Germinal center (tissue), 1 donor: Measurements from ENCODE around the gene IGLL1.
"Not testable (repeated sequence)": the region's sequence is repeated elsewhere in the genome, so short reads cannot be mapped to it uniquely, and the experiment has no call there.

Experiments used
- DNase-seq: peaks from one replicate; pipeline ENCODE4 v3.0.0; 2012; ENCODE audit warnings: mixed read lengths, low spot score

The IGLL1 gene

DNA sequence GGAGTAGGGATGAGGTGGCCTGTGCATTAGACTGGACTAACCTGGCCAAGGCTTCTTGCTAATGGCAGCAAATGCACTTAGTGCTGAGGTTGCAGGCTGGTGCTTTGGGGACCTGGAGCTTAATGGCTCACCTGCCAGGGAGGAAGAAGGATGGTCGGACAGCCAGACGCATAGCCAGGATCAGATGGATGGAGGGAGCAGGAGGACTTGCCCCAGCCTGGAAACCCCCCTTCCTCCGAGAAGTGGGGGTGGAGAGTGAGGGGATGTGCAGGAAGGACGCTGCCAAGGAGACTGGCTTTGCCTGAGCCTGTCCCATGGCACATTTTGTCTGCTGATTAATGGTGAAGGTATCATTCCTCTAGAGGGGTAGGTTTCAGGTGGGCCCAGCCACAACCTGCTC is 17.9 kb downstream of the IGLL1 start:
- no peak for DNase-seq

DNA sequence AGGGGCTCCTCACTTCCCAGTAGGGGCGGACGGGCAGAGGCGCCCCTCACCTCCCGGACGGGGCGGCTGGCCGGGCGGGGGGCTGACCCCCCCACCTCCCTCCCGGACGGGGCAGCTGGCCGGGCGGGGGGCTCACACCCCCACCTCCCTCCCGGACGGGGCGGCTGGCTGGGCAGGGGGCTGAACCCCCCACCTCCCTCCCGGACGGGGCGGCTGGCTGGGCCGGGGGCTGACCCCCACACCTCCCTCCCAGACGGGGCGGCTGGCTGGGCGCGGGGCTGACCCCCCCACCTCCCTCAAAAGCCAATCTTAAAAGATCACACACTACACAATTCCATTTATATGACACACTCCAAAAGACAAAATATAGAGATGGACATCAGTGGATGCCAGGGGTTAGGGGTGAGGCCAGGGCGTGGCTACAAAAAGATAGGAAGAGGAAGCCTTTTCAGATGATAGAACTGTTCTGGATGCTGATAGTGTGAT is 19.0 kb downstream of the IGLL1 start:
- not testable (repeated sequence) for DNase-seq

DNA sequence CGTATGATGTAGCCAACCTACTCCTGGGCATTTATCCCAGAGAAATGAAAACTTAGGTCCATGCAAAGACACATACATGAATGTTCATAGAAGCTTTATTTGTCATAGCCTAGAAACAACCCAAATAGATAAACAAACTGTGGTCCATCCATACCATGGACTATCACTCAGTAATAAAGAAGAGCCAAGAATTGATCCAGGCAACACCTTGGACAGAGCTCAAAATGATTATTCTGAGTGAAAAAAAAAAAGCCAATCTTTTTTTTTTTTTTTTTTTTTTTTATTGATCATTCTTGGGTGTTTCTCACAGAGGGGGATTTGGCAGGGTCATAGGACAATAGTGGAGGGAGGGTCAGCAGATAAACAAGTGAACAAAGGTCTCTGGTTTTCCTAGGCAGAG is 19.9 kb downstream of the IGLL1 start:
- DNase-seq, result not testable (repeated sequence)

DNA sequence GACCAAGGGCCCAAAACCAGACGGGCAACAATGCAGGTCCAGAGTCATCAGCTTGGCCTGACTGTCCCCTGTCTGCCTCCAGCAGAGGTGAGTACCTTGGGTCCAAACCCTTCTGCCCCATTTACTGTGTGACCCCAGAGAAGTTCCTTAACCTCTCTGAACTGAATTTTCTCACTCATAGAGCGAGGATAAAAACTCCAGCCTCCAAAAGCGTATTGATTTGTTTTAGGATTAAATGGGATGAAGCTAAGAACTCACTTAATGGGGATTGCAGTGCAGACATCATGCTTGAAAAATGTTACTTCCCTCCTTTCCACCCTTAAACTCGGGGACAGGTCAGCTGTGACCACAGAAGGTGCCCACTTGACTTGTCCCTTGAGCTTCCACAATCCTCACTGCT is 22.6 kb downstream of the IGLL1 start:
- DNase-seq, result no peak

DNA sequence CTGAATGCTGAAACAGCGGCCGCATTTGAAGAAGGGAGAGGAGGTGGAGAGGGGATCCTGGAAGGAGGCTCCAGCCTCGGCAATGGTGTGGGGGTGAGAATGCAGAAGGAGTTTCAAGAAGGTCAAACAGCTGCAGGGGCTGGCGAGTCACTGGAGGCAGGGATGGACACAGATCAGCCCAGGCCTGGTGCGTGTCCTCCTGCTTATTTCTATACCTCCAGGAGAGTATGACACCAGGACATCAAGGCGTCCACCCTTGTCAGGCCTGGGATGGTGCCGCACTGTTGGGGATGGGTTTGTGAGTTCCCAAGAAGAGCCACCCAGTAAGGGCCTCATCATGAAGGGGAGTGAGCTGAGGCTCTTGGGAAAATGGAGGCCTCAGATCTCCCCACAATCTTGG is 23.1 kb downstream of the IGLL1 start:
- no peak for DNase-seq

DNA sequence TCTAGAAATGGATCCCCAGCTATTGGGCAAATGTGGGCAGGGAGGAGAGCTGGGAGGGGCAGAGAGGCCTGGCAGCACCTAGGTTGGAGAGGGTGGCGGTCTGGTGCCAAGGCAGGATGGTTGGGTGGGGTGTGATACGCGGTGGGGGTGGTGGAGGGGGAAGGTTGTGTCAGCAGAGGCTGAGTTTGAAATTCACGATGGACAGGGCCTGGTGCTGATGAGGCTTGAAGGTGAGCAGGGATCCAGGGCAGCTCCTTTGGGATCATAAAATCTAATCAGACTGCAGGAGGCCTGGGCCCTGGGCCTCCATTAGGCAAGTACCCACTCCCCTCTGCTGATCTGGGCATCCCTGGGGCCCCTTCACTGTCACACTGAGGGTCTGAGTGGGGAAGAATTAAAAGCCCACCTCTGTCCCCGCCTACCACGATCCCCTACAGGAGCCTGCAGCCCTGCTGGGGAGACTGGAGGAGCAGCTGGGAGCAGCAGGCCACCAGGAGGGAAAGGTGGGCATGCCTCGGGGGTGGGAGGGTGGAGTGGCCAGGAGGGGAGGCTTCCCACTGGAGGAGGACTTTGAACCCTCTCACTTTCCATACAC is 24.0 kb downstream of the IGLL1 start:
- no peak for DNase-seq

DNA sequence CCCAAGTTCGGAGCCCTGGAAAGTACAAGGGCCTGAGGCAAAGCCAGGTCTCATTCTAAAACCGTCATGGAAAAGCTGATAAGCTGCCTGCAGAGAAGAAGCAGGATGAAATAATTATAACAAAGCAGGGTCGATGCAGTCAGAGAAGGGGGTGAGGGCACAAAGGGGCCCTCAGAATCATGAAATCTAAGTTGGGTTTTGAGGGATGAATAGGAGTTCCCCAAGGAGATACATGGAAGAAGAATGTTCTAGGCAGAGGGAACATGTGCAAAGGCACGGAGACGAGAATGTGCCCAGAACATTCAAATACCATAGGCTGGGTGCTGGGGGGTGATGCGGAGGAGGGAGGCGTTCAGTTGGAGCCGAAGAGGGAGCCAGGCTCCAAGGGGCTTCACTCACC is 25.0 kb downstream of the IGLL1 start:
- no peak for DNase-seq

DNA sequence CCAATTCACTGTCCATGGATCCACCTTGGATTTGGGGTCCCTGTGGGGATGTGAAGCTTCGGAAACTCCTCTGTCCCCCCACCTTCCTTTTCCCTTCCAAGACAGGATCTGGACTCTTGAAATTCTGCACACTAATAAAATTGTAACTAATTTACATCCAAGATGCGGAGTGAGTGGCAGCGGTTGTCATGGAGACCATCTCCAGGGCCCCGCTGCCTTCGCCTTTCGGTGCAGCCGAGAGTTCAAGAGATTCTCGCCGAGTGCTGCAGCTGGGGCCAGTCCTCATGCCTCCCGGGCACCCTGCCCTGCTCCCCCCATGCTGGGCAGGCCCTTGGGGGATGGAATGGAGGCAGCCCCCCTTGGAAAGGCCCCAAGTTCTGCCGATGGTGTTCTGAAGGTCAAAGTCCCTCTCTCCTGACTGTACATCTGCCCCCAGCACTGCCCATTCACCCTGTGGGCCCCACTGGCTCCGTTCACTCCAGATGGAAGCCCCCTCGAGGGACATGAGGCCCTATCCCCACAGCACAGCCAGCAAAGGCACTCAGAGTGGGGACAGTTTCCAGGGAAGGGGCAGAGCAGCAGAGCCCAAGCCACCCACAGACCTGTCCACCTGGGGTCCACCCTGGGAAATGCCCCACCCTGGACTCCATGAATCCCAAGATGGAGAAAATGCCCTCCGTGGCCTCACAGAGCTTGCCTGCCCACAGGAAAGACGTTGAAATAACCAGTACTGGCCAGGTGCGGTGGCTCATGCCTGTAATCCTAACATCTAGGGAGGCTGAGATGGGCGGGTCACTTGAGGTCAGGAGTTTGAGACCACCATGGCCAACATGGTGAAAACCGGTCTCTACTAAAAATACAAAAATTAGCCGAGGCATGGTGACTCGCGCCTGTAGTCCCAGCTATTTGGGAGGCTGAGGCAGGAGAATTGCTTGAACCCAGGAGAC is 25.9 kb downstream of the IGLL1 start:
- no peak for DNase-seq

DNA sequence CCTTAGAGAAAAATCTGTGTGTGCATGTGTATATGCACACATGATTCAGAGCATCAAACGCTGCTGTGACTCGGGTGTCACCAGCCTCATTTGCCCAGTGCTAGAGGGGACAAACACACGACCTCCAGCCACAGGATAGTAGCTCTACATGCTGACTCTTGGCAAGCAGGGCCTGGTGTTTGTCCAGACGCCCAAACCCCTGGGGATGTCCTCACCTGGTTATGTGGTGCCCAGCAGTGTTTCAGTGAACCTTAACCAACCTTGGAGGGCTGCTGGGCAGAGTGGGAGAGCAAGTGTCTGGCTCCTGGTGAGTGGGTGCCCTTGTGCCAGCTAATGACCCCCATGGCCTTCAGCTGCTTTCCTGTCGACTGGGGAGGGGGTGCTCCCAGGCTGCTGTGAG is 26.7 kb downstream of the IGLL1 start:
- no peak for DNase-seq

DNA sequence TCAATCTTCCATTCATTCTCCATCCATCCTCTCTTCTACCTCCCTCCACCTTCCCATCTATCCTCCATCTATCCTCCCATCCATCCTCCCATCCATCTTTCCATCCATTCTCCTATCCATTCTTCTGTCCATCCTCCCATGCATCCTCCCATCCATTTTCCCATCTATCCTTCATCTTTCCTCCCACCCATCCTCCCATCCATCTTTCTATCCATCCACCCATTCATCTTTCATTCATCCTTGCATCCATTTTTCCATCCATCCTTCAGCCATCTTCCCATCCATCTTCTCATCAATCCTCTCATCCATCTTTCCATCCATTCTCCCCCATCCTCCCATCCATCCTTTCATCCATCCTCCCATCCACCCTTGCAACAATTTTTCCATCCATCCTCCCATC is 27.5 kb downstream of the IGLL1 start:
- DNase-seq, result no peak

DNA sequence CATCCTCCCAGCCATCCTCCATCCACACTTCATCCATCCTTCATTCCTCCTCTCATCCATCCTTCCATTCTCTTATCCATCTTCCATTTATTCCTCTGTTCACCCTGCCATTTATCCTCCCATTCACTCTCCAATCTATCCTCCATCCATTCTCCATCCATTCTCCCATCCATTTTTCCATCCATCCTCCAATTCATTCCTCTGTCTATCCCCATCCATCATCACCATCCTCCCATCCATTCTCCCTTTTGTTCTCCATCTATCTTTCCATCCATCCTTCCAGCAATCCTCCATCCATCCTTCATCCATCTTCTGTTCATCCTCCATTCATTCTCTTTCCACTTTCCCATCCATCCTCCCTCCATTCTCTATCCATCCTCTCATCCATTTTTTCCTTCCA is 28.7 kb downstream of the IGLL1 start:
- no peak for DNase-seq

DNA sequence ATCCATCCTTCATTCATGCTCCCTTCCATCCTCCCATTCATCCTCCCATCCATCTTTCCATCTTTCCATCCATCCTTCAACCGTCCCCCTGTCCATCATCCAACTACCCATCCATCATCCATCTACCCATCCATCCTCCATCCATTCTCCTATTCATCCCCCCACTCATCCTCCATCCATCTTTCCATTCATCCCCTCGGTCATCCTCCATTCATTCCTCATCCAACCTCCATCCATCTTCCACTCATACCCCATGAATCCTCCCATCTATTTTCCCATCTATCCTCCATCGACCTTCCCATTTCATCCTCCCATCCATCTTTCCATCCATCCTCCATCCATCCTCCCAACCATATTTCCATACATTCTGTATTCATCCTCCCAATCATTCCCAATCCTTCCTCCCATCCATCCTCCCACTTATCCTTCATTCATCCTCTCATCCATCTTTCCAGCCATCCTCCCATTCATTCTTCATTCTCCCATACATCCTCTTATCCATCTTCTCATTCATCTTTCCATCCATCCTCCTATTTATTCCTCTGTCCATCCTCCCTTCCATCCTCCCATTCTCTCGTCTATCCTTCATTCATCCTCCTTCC is 29.9 kb downstream of the IGLL1 start:
- no peak for DNase-seq

DNA sequence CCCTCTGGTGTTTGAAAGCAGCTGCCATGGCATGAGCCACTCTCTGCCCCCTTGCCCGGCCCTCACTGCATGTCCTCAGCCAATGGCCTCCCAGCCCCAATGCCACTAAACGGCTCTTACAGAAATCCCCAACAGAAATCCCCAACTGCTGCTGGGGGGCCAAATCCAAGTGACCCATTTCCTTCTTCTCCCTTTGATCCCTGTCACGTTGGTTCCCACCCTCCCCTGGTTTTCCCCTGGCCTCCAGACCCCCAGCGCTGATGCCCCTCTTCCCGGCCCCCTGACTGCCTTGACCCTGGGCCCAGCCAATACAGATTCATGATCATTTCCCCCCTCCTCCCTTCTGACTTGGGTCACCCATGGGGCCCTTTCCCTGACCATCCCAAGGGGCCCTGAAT is 30.9 kb downstream of the IGLL1 start:
- no peak for DNase-seq

DNA sequence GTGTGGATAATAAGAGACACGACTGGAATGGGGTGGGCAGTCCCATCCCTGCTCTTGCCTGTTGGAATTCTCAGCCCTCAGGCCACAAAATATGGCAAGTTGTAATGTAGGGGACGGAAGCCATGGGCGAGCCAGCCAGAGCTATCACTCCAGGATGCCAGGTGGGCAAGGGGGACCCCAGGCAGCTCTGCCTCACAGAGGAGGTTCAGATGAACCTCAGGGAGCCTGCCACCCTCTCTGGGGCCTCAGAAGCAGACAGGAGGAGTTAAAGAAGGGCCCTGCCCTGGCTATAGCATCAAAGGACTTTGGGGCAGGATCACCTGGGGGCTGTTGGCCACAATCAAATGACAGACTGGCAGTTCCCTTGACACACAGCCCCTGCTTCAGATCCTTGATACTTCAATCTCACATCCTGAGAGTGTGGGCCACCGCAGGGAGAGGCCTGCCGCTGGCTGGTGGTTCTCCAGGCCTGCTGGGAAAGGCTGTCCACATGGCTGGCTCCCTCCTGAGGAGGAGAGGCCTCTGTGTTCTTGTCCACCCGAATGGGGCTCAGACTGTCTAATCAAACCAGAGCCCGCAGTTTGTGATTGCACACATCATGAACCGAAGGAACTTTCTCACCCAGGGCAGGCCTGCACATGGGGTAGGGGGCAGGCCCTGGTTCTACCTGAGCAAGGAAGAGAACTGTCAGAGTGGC is 31.4 kb downstream of the IGLL1 start:
- no peak for DNase-seq

DNA sequence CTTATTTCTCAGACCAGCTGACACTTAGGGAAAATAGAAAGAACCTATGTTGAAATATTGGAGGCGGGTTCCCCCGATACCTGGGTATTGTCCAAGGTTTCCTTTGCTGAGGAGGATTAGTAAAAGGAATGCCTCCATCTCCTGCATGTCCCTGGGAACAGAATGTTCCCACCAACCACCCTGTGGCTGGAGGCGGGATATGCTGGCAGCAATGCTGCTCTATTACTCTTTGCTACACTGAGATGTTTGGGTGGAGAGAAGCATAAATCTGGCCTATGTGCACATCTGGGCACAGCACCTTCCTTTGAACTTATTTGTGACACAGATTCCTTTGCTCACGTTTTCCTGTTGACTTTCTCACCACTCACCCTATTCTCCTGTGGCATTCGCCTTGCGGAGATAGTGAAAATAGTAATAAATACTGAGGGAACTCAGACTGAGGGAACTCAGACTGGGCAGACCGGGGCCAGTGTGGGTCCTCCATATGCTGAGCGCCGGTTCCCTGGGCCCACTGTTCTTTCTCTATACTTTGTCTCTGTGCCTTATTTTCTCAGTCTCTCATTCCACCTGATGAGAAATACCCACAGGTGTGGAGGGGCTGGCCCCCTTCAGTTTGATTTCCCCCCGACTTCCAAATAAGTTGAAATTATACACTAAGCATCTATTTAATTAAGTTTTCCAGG is 32.1 kb downstream of the IGLL1 start:
- DNase-seq, result no peak

DNA sequence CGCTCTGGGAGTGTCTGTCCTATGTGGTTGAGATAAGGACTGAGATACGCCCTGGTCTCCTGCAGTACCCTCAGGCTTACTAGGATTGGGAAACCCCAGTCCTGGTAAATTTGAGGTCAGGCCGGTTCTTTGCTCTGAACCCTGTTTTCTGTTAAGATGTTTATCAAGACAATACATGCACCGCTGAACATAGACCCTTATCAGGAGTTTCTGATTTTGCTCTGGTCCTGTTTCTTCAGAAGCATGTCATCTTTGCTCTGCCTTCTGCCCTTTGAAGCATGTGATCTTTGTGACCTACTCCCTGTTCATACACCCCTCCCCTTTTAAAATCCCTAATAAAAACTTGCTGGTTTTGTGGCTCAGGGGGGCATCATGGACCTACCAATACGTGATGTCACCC is 32.7 kb downstream of the IGLL1 start:
- not testable (repeated sequence) for DNase-seq

DNA sequence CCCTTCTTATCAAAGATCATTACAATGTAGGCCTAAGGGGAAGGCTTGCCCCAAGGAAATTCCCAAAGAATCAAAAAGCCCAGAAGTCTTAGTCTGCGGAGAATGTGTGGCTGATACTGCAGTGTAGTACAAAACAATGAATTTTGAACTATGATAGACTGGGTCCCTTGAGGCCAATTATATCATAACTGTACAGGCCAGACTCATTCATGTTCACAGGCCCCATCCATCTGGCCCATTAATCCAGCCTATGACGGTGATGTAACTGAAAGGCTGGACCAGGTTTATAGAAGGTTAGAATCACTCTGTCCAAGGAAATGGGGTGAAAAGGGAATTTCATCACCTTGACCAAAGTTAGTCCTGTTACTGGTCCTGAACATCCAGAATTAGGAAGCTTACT is 35.2 kb downstream of the IGLL1 start:
- no peak for DNase-seq

DNA sequence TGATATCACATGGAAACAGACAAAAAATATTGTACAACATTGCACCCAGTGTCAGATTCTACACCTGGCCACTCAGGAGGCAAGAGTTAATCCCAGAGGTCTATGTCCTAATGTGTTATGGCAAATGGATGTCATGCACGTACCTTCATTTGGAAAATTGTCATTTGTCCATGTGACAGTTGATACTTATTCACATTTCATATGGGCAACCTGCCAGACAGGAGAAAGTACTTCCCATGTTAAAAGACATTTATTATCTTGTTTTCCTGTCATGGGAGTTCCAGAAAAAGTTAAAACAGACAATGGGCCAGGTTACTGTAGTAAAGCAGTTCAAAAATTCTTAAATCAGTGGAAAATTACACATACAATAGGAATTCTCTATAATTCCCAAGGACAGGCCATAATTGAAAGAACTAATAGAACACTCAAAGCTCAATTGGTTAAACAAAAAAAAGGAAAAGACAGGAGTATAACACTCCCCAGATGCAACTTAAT is 36.5 kb downstream of the IGLL1 start:
- DNase-seq, result not testable (repeated sequence)

DNA sequence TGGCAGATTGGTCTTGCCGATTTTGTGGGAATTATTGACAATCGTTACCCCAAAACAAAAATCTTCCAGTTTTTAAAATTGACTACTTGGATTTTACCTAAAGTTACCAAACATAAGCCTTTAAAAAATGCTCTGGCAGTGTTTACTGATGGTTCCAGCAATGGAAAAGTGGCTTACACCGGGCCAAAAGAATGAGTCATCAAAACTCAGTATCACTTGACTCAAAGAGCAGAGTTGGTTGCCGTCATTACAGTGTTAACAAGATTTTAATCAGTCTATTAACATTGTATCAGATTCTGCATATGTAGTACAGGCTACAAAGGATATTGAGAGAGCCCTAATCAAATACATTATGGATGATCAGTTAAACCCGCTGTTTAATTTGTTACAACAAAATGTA is 37.2 kb downstream of the IGLL1 start:
- no peak for DNase-seq

DNA sequence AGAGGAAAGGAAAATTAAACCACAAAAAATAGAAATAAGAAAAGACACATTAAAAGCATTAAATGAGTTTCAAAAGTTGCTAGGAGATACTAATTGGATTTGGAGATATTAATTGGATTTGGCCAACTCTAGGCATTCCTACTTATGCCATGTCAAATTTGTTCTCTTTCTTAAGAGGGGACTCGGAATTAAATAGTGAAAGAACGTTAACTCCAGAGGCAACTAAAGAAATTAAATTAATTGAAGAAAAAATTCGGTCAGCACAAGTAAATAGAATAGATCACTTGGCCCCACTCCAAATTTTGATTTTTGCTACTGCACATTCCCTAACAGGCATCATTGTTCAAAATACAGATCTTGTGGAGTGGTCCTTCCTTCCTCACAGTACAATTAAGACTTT is 37.7 kb downstream of the IGLL1 start:
- not testable (repeated sequence) for DNase-seq

DNA sequence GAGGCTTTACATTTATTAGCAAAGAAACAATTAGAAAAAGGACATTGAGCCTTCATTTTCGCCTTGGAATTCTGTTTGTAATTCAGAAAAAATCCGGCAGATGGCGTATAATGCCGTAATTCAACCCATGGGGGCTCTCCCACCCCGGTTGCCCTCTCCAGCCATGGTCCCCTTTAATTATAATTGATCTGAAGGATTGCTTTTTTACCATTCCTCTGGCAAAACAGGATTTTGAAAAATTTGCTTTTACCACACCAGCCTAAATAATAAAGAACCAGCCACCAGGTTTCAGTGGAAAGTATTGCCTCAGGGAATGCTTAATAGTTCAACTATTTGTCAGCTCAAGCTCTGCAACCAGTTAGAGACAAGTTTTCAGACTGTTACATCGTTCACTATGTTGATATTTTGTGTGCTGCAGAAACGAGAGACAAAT is 38.2 kb downstream of the IGLL1 start:
- not testable (repeated sequence) for DNase-seq

DNA sequence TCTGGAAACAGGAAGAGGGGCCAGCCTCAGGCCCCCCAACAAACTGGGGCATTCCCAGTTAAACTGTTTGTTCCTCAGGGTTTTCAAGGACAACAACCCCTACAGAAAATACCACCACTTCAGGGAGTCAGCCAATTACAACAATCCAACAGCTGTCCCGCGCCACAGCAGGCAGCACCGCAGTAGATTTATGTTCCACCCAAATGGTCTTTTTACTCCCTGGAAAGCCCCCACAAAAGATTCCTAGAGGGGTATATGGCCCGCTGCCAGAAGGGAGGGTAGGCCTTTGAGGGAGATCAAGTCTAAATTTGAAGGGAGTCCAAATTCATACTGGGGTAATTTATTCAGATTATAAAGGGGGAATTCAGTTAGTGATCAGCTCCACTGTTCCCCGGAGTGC is 39.3 kb downstream of the IGLL1 start:
- not testable (repeated sequence) for DNase-seq
